Gastroesophageal sphincter (tissue), 4 donors: Measurements from ENCODE around the gene PPARA. TPM values are rescaled to one million over a fixed set of nuclear protein-coding genes. Genes with fewer than 3 reads are reported as not detected.
"Not testable (repeated sequence)": the region's sequence is repeated elsewhere in the genome, so short reads cannot be mapped to it uniquely, and the experiment has no call there.

ENCODE experiments used
- ATAC-seq: fragments of 150-250 bp; one replicate; pipeline ENCODE4 v1.9.1; 2016; ENCODE audit warnings: mild to moderate bottlenecking, moderate library complexity
- H3K27ac ChIP-seq, 4 donors: fragments of 200-600 bp; sonication (generic) in 3 of 4; 1 replicate in 3 of 4; 2 replicates in 1 of 4; pipeline ENCODE4 v1.5.1; 2016 to 2019
- H3K27me3 ChIP-seq: fragments of 200-600 bp; sonication (generic); one replicate; pipeline ENCODE4 v1.5.1; 2019
- H3K36me3 ChIP-seq, 2 donors: fragments of 200-600 bp; sonication (generic); one replicate each; pipeline ENCODE4 v1.5.1; 2019; ENCODE audit warnings: control low read depth in 1 of 2
- H3K4me1 ChIP-seq, 3 donors: fragments of 200-600 bp; sonication (generic); 1 replicate in 2 of 3; 2 replicates in 1 of 3; pipeline ENCODE4 v1.5.1; 2016 to 2019; ENCODE audit warnings: control low read depth in 2 of 3
- H3K4me3 ChIP-seq, 2 donors: fragments of 200-600 bp; sonication (generic); one replicate each; pipeline ENCODE4 v1.5.1; 2019; ENCODE audit warnings: mild to moderate bottlenecking in 1 of 2, moderate library complexity in 1 of 2
- H3K9me3 ChIP-seq, 3 donors: fragments of 200-600 bp; sonication (generic); one replicate each; pipeline ENCODE4 v1.5.1; 2017 to 2019; ENCODE audit warnings: control low read depth in 2 of 3
- EP300 ChIP-seq: sonication (generic); formaldehyde crosslinking; IDR thresholded peaks from one replicate; pipeline ENCODE4 v1.6.1; 2017; ENCODE audit warnings: antibody characterized with exemption, mild to moderate bottlenecking
- POLR2A ChIP-seq, 2 donors: fragments of 450-650 bp; IDR thresholded peaks; one replicate each; pipeline ENCODE4 v1.6.1; 2017; ENCODE audit warnings: antibody characterized with exemption in 2 of 2, mild to moderate bottlenecking in 2 of 2, moderate library complexity in 1 of 2
- POLR2AphosphoS5 ChIP-seq: sonication (generic); formaldehyde crosslinking; IDR thresholded peaks from one replicate; pipeline ENCODE4 v1.6.1; 2017; ENCODE audit warnings: antibody characterized with exemption
- WGBS, 2 donors: methylation state at CpG; one replicate each; pipeline ENCODE4 v1.1.5; 2018; ENCODE audit warnings: low coverage in 1 of 2; 5-methylcytosine and 5-hydroxymethylcytosine counted together
- total RNA-seq, 4 donors: library from RNA; depleted of rRNA; stranded (reverse); fragments of >200 nt; gene quantifications; one replicate each; pipeline ENCODE4 v1.1.0, GENCODE V29; 2016
- TF ChIP-seq, protein P1 (sequence below), 4 experiments: fragments of 200-600 bp in 2 of 4; fragments of 450-650 bp in 2 of 4; sonication (generic) in 1 of 4; IDR thresholded peaks; one replicate each; pipeline ENCODE4 v1.5.1; 2017 to 2019; ENCODE audit warnings: antibody characterized with exemption in 4 of 4, mild to moderate bottlenecking in 2 of 4, moderate library complexity in 2 of 4

Gene PPARA
- total RNA-seq, 4 donors from 2014 or later, result 19.5 to 28.5 (median 26.9) TPM

DNA sequence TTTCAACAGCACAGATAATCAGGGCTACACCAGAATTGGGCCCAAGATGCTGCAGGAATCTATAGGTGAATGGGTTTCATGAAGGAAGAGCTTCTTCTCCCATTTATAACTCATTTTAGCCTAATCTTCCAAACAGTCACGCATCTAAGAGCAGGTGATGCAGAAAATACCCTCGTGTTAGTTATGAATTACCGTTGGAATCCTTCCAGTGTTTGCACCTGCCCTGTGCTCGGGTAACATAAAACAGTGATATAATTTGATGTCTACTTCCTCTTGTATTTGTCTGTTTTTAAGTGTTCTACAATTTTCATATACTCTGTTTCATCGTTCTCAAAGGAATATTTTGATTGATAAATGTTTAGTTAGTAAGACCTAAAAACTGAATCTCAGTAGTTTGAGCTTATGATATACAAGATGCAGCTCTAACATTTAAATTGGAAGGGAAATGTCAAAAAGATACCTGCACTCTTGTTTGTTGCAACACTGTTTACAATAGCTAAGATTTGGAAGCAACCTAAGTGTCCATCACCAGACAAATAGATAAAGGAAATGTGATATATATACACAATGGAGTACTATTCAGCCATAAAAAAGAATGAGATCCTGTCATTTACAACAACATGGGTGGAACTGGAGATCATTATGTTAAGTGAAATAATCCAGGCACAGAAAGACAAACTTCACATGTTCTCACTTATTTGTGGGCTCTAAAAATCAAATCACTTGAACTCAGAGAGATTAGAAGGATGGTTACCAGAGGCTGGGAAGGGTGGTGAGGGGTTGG, 42.1 kb downstream of the PPARA start:
- H3K27me3 ChIP-seq, result no peaks in the 10 kb centered on the region
- ATAC-seq, result no peak
- TF ChIP-seq POLR2A (IDR thresholded peaks at IDR 0.05), result no peak
- TF ChIP-seq EP300, result no peak
- TF ChIP-seq POLR2AphosphoS5, result no peak
- TF ChIP-seq, protein P1, sequence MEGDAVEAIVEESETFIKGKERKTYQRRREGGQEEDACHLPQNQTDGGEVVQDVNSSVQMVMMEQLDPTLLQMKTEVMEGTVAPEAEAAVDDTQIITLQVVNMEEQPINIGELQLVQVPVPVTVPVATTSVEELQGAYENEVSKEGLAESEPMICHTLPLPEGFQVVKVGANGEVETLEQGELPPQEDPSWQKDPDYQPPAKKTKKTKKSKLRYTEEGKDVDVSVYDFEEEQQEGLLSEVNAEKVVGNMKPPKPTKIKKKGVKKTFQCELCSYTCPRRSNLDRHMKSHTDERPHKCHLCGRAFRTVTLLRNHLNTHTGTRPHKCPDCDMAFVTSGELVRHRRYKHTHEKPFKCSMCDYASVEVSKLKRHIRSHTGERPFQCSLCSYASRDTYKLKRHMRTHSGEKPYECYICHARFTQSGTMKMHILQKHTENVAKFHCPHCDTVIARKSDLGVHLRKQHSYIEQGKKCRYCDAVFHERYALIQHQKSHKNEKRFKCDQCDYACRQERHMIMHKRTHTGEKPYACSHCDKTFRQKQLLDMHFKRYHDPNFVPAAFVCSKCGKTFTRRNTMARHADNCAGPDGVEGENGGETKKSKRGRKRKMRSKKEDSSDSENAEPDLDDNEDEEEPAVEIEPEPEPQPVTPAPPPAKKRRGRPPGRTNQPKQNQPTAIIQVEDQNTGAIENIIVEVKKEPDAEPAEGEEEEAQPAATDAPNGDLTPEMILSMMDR (IDR thresholded peaks at IDR 0.05), result no peak
- no peaks in the 10 kb centered on the region for H3K9me3 ChIP-seq
- H3K4me3 ChIP-seq, result no peak overlapping the region
- H3K27ac ChIP-seq, result no peak overlapping the region
- peaks cover 0 to 34% of the 10 kb centered on the region in 2 donors for H3K36me3 ChIP-seq
- 90 to 96% methylated on average over 5 of the region's 5 CpGs for WGBS, 2 donors
- no peaks in the 10 kb centered on the region for H3K4me1 ChIP-seq

DNA sequence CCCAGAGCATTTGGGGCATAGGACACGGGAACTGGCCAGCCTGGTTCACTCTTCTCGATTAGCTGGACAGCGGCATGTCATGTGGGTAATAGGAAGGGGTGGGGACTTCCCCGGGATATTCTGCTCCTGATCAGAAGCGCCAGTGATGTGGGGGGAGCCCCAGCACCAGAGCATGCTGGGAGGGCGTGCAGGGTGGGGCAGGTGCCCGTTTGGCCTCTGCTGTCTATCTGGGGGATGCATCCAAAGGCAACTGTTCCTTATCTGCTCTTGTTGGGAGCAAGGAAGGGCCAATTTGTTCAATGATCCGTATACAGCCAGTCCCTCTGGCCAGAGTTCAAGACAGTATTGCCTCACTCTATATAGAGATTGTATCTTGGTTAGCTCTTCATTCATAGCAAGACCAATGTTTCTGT, 43.6 kb downstream of the PPARA start:
- peaks cover 0 to 34% of the 10 kb centered on the region in 2 donors for H3K36me3 ChIP-seq
- 23% methylated on average over 2 of the region's 8 CpGs; no CpG with 5 or more reads in 1 of the 2 donors for WGBS, 2 donors
- no peak for TF ChIP-seq EP300
- no peaks in the 10 kb centered on the region for H3K9me3 ChIP-seq
- H3K27ac ChIP-seq, result no peak overlapping the region
- ATAC-seq, result no peak
- no peak overlapping the region for H3K4me3 ChIP-seq
- no peaks in the 10 kb centered on the region for H3K4me1 ChIP-seq
- H3K27me3 ChIP-seq, result no peaks in the 10 kb centered on the region

- TF ChIP-seq, protein P1 (IDR thresholded peaks at IDR 0.05), result no peak
- TF ChIP-seq POLR2AphosphoS5, result no peak
- TF ChIP-seq EP300, result no peak
- no peak for TF ChIP-seq POLR2A (IDR thresholded peaks at IDR 0.05)
- Histone ChIP-seq H3K9me3 (no peaks in the 10 kb centered on the region), H3K27ac (no peak overlapping the region), H3K4me1 (no peaks in the 10 kb centered on the region), H3K27me3 (no peaks in the 10 kb centered on the region), H3K4me3 (no peak overlapping the region), H3K36me3 (peaks cover 0 to 39% of the 10 kb centered on the region in 2 donors)
- 77 to 93% methylated on average over 4 to 12 of the region's 18 CpGs for WGBS, 2 donors
- ATAC-seq, result no peak
Measured at GRCh38 chr22:46195487-46196165, 45.3 kb downstream of the PPARA start.

GRCh38 chr22:46196278-46196677, 46.0 kb downstream of the PPARA start:
- Histone ChIP-seq H3K4me3 (no peak overlapping the region), H3K9me3 (no peaks in the 10 kb centered on the region), H3K27me3 (no peaks in the 10 kb centered on the region), H3K27ac (no peak overlapping the region), H3K36me3 (peaks cover 0 to 45% of the 10 kb centered on the region in 2 donors), H3K4me1 (no peaks in the 10 kb centered on the region)
- ATAC-seq, result no peak
- 95 to 100% methylated on average over 1 to 4 of the region's 8 CpGs for WGBS, 2 donors
- TF ChIP-seq POLR2AphosphoS5 (no peak), POLR2A (IDR thresholded peaks at IDR 0.05) (no peak), EP300 (no peak)
- TF ChIP-seq, protein P1 (IDR thresholded peaks at IDR 0.05), result no peak

DNA sequence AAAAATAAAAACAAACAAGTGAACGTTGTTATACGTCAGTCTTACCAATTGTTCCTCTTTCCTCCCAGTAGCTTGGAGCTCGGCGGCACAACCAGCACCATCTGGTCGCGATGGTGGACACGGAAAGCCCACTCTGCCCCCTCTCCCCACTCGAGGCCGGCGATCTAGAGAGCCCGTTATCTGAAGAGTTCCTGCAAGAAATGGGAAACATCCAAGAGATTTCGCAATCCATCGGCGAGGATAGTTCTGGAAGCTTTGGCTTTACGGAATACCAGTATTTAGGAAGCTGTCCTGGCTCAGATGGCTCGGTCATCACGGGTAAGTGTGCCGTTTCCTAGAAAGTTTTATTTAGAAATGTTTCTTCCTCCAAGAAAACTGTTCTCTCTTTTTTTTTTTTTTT, 47.9 kb downstream of the PPARA start:
- H3K4me1 ChIP-seq, result no peaks in the 10 kb centered on the region
- peaks cover 0 to 54% of the 10 kb centered on the region in 2 donors for H3K36me3 ChIP-seq
- H3K9me3 ChIP-seq, result no peaks in the 10 kb centered on the region
- H3K27me3 ChIP-seq, result no peaks in the 10 kb centered on the region
- TF ChIP-seq, protein P1 (IDR thresholded peaks at IDR 0.05), result no peak
- TF ChIP-seq POLR2AphosphoS5 (no peak), POLR2A (IDR thresholded peaks at IDR 0.05) (no peak), EP300 (no peak)
- WGBS, 2 donors, result 56 to 92% methylated on average over 4 to 18 of the region's 18 CpGs
- no peak overlapping the region for H3K27ac ChIP-seq
- no peak overlapping the region for H3K4me3 ChIP-seq
- ATAC-seq, result no peak

DNA sequence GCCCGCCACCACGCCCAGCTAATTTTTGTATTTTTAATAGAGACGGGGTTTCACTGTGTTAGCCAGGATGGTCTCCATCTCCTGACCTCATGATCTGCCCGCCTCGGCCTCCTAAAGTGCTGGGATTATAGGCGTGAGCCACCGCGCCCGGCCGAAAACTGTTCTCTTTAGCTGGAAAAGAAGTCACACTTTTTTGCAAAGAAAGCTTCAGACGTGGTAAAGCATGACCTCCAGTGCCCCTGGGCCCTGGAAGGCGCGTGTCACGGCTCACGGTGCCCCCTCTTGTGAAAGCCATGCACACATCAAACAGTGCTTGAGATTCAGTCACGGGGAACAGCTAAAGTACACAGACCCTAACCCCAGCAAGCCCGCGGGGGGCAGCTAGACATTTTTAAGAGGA, 48.5 kb downstream of the PPARA start:
- H3K4me3 ChIP-seq, H3K9me3 ChIP-seq, ATAC-seq, H3K4me1 ChIP-seq, H3K27me3 ChIP-seq, H3K27ac ChIP-seq: not testable (repeated sequence)
- 96 to 97% methylated on average over 4 to 7 of the region's 18 CpGs for WGBS, 2 donors
- H3K36me3 ChIP-seq, result peaks cover 0 to 59% of the 10 kb centered on the region in 2 donors
